GM12878 (cell line): ENCODE measurements around the gene TCERG1L.

Experiments used
- BACH1 ChIP-seq: fragments of 450-650 bp; IDR thresholded peaks from 2 replicates; pipeline ENCODE4 v1.6.1; 2017; ENCODE audit warnings: mild to moderate bottlenecking, borderline replicate concordance
- EP300 ChIP-seq, 2 experiments: fragments of 150-350 bp in 1 of 2; IDR thresholded peaks; 2 replicates each; pipeline ENCODE4 v1.6.1; 2011 to 2012; ENCODE audit warnings: low read depth in 2 of 2, low read length in 2 of 2, borderline replicate concordance in 1 of 2, improper control_type of control experiment in 1 of 2, inconsistent platforms in 1 of 2; ENCODE audit not compliant: control insufficient read depth in 1 of 2
- EZH2 ChIP-seq: IDR thresholded peaks from 2 replicates; pipeline ENCODE4 v1.6.1; 2012; ENCODE audit warnings: low read depth, mild to moderate bottlenecking, control low read depth, inconsistent platforms, low read length, borderline replicate concordance; ENCODE audit not compliant: control insufficient read depth
- FOXM1 ChIP-seq: IDR thresholded peaks from 2 replicates; pipeline ENCODE4 v1.6.1; 2012; ENCODE audit warnings: low read depth, mild to moderate bottlenecking, inconsistent platforms, low read length, moderate library complexity
- IRF4 ChIP-seq: IDR thresholded peaks from 2 replicates; pipeline ENCODE4 v1.6.1; 2011; ENCODE audit warnings: low read depth, low read length
- NR2C2 ChIP-seq: IDR thresholded peaks from 2 replicates; pipeline ENCODE4 v1.6.1; 2011; ENCODE audit warnings: borderline replicate concordance, low read depth; ENCODE audit not compliant: control insufficient read depth, insufficient read length
- NR2F1 ChIP-seq: fragments of 450-650 bp; conservative IDR thresholded peaks from 2 replicates; pipeline ENCODE4 v1.6.1; 2017; ENCODE audit warnings: mild to moderate bottlenecking
- POLR2AphosphoS5 ChIP-seq: IDR thresholded peaks from 2 replicates; pipeline ENCODE4 v1.6.1; 2011; ENCODE audit warnings: mild to moderate bottlenecking, low read length, inconsistent platforms
- TARDBP ChIP-seq: IDR thresholded peaks from 2 replicates; pipeline ENCODE4 v1.6.1; 2016; ENCODE audit warnings: borderline replicate concordance
- ZSCAN29 ChIP-seq: fragments of 450-650 bp; IDR thresholded peaks from 2 replicates; pipeline ENCODE4 v1.6.1; 2017; ENCODE audit warnings: mild to moderate bottlenecking, moderate library complexity
- TF ChIP-seq, protein P1 (sequence below), 3 experiments: IDR thresholded peaks in 2 of 3; conservative IDR thresholded peaks in 1 of 3; 2 replicates each; pipeline ENCODE4 v1.5.1; 2011; ENCODE audit warnings: low read depth in 3 of 3, low read length in 3 of 3, mild to moderate bottlenecking in 3 of 3, control low read depth in 2 of 3, moderate library complexity in 2 of 3, inconsistent platforms in 1 of 3, mixed read lengths in 1 of 3; ENCODE audit not compliant: control insufficient read depth in 2 of 3, insufficient read depth in 1 of 3; ENCODE audit errors: extremely low read depth in 1 of 3

- no peak for TF ChIP-seq IRF4
- TF ChIP-seq POLR2AphosphoS5: no peak
- no peak for TF ChIP-seq EP300 (IDR thresholded peaks at IDR 0.05; ENCODE audit: borderline replicate concordance in 1 of 2, control insufficient read depth in 1 of 2, low read depth in 2 of 2, low read length in 2 of 2)
- TF ChIP-seq NR2C2: no peak
- TF ChIP-seq NR2F1: no peak
- TF ChIP-seq, protein P1, sequence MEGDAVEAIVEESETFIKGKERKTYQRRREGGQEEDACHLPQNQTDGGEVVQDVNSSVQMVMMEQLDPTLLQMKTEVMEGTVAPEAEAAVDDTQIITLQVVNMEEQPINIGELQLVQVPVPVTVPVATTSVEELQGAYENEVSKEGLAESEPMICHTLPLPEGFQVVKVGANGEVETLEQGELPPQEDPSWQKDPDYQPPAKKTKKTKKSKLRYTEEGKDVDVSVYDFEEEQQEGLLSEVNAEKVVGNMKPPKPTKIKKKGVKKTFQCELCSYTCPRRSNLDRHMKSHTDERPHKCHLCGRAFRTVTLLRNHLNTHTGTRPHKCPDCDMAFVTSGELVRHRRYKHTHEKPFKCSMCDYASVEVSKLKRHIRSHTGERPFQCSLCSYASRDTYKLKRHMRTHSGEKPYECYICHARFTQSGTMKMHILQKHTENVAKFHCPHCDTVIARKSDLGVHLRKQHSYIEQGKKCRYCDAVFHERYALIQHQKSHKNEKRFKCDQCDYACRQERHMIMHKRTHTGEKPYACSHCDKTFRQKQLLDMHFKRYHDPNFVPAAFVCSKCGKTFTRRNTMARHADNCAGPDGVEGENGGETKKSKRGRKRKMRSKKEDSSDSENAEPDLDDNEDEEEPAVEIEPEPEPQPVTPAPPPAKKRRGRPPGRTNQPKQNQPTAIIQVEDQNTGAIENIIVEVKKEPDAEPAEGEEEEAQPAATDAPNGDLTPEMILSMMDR (IDR thresholded peaks at IDR 0.05 in 2 of 3, conservative IDR thresholded peaks at IDR 0.05 in 1 of 3; ENCODE audit: control insufficient read depth in 2 of 3, extremely low read depth in 1 of 3, insufficient read depth in 1 of 3, low read depth in 3 of 3, low read length in 3 of 3): no peak
- no peak for TF ChIP-seq EZH2
- no peak for TF ChIP-seq BACH1
- TF ChIP-seq FOXM1: no peak
- no peak for TF ChIP-seq ZSCAN29
- TF ChIP-seq TARDBP: no peak
Observed at GRCh38 chr10:131214521-131215244, 96.8 kb downstream of the TCERG1L start.
